Measurements from ENCODE around the gene DKK3.

DNA sequence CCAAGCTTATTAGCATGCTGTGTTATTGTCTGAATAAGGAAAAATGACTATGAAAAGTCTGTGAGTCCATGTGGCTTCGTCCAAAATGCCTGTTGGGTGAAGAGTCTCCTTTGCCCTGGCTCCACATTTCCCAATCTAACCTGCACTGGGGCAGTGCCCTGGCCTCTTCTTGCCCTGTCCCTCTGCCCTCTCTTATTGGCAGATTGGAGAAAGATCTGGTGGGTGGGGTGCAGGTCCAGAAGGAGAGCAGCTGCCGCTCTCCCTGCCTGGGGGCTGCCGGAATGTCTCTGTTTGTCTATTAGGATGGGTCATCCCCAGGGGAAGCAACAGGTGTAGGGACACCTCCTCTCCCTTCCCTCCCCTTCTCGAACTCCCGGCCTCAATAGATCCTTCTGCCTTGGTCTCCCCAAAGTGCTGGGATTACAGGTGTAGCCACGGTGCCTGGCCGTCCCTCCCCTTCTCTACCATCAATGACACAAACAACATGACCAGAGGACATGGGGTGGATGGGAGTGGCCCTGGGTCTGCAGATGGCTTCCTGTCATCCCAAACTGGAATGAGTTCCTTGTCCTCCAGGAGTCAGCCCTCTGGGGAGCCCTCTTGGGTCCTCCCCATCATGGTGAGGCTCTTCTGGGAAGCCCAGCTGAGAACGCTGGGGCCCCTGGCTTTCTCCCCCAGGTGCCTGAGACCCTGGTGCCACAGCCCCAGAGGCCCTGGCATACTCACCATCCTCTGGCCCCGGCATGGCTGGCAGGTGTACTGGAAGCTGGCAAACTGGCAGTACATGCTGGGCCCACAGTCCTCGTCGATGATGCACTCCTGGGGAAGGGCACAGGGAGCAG, 40.5 kb downstream of the DKK3 start:
- TF ChIP-seq TAF1 (IDR thresholded peaks at IDR 0.05; ENCODE audit: low read depth, low read length): no peak
- TF ChIP-seq POLR2A (IDR thresholded peaks at IDR 0.05; ENCODE audit: low read depth, low read length): no peak
- no peak for TF ChIP-seq POLR2AphosphoS5 (IDR thresholded peaks at IDR 0.05; ENCODE audit: low read depth, low read length)
- TF ChIP-seq POU2F2 (IDR thresholded peaks at IDR 0.05; ENCODE audit: low read depth, low read length): no peak
- TF ChIP-seq PAX5 (IDR thresholded peaks at IDR 0.05; ENCODE audit: insufficient read depth, low read length, severe bottlenecking): no peak
- TF ChIP-seq SPI1 (IDR thresholded peaks at IDR 0.05; ENCODE audit: low read depth, low read length): no peak
